Hematopoietic multipotent progenitor cell treated with erythropoietin and hydrocortisone succinate and interleukin-3 and kit ligand, for 4 days (in vitro differentiated cells): ENCODE measurements around the gene TRIM23.

ENCODE experiments used
- DNase-seq: peaks from one replicate; pipeline ENCODE4 v3.0.0-alpha.2; 2015

TRIM23 gene

GRCh38 chr5:65563777-65564176 is 60.4 kb downstream of the TRIM23 start:
- DNase-seq = peak; percentile 25

GRCh38 chr5:65562731-65563701 is 61.1 kb downstream of the TRIM23 start, which contains the start of the genes CENPK and PPWD1:
Gene CENPK (minus strand): TSS chr5:65563168. CDS start chr5:65554907, 8,261 bp downstream.
Gene PPWD1 (plus strand): TSS chr5:65563296. CDS start chr5:65563311, 15 bp downstream.
- DNase-seq = peak; percentile 99

GRCh38 chr5:65556718-65557117 is 67.4 kb downstream of the TRIM23 start:
- DNase-seq = no peak

- no peak for DNase-seq
These were observed 68.0 kb downstream of the TRIM23 start for GRCh38 chr5:65556181-65556580.

- DNase-seq = no peak
These were observed 68.8 kb downstream of the TRIM23 start for GRCh38 chr5:65555287-65555686.

- DNase-seq = no peak
These were observed 70.2 kb downstream of the TRIM23 start for GRCh38 chr5:65553941-65554340.

GRCh38 chr5:65548281-65548680 is 75.9 kb downstream of the TRIM23 start:
- no peak for DNase-seq

- DNase-seq = no peak
These were observed 78.0 kb downstream of the TRIM23 start for GRCh38 chr5:65546141-65546540.

- no peak for DNase-seq
These were observed 79.7 kb downstream of the TRIM23 start for GRCh38 chr5:65544473-65544872.

- peak; percentile 33 for DNase-seq
These were observed 84.3 kb downstream of the TRIM23 start for GRCh38 chr5:65539827-65540226.
